Thymus (tissue), 11 donors: ENCODE data around the gene LPIN1. TPM values are rescaled to one million over a fixed set of nuclear protein-coding genes. Genes with fewer than 3 reads are reported as not detected.

ENCODE experiments used
- DNase-seq, 9 donors: peaks; one replicate each; pipeline ENCODE4 v3.0.0-alpha.2; 2013; ENCODE audit warnings: low spot score in 9 of 9, low read depth in 6 of 9, missing footprints in 1 of 9
- H3K27ac ChIP-seq, 2 donors: one replicate each; pipeline ENCODE4 v1.5.1; 2013; ENCODE audit warnings: control low read depth in 1 of 2, low read depth in 1 of 2, low read length in 1 of 2, mild to moderate bottlenecking in 1 of 2, moderate library complexity in 1 of 2
- H3K27me3 ChIP-seq, 2 donors: one replicate each; pipeline ENCODE4 v1.5.1; 2013; ENCODE audit warnings: low read length in 1 of 2; ENCODE audit not compliant: control insufficient read depth in 2 of 2, insufficient read depth in 1 of 2
- H3K36me3 ChIP-seq, 2 donors: one replicate each; pipeline ENCODE4 v1.5.1; 2013; ENCODE audit warnings: low read length in 1 of 2, mild to moderate bottlenecking in 1 of 2, moderate library complexity in 1 of 2; ENCODE audit not compliant: control insufficient read depth in 2 of 2, insufficient read depth in 2 of 2
- H3K4me1 ChIP-seq, 2 donors: one replicate each; pipeline ENCODE4 v1.5.1; 2013; ENCODE audit warnings: low read length in 2 of 2; ENCODE audit not compliant: control insufficient read depth in 2 of 2, insufficient read depth in 2 of 2
- H3K4me3 ChIP-seq, 2 donors: one replicate each; pipeline ENCODE4 v1.5.1; 2013; ENCODE audit warnings: low read length in 2 of 2, control low read depth in 1 of 2, mild to moderate bottlenecking in 1 of 2
- H3K9me3 ChIP-seq, 2 donors: one replicate each; pipeline ENCODE4 v1.5.1; 2013; ENCODE audit warnings: low read length in 1 of 2, mild to moderate bottlenecking in 1 of 2; ENCODE audit not compliant: control insufficient read depth in 2 of 2, insufficient read depth in 1 of 2
- WGBS: extraction: QIAGEN DNeasy Blood & Tissue Kit; methylation state at CpG from one replicate; pipeline ENCODE4 v1.1.7; 2013; 5-methylcytosine and 5-hydroxymethylcytosine counted together
- polyA plus RNA-seq: library from polyadenylated mRNA; stranded (reverse); fragments of 200-250 nt; gene quantifications from one replicate; pipeline ENCODE4 v1.2.3, GENCODE V29; 2013
- total RNA-seq: library from RNA; stranded (reverse); fragments of 120-200 nt; gene quantifications from one replicate; pipeline ENCODE4 v1.2.4, GENCODE V29; 2013
- donor health status: healthy.

Gene LPIN1
- total and polyA plus RNA-seq, 2 donors = 15.6 to 46.6 TPM

GRCh38 chr2:11789243-11789642, 42.8 kb downstream of the LPIN1 start:
- 99% methylated on average over 13 of the region's 13 CpGs for WGBS
- H3K9me3 ChIP-seq = no peaks in the 10 kb centered on the region
- no peaks in the 10 kb centered on the region for H3K27me3 ChIP-seq
- no peak overlapping the region for H3K27ac ChIP-seq
- peaks cover 52 to 69% of the 10 kb centered on the region in 2 donors for H3K36me3 ChIP-seq
- no peak for DNase-seq
- no peak overlapping the region for H3K4me3 ChIP-seq
- H3K4me1 ChIP-seq = no peaks in the 10 kb centered on the region

GRCh38 chr2:11790228-11790627, 43.8 kb downstream of the LPIN1 start:
- Histone ChIP-seq H3K9me3 (no peaks in the 10 kb centered on the region), H3K27ac (no peak overlapping the region), H3K4me1 (no peaks in the 10 kb centered on the region), H3K4me3 (no peak overlapping the region), H3K36me3 (peaks cover 50 to 72% of the 10 kb centered on the region in 2 donors), H3K27me3 (no peaks in the 10 kb centered on the region)
- 96% methylated on average over 7 of the region's 7 CpGs for WGBS
- DNase-seq = no peak

- no peak overlapping the region for H3K4me3 ChIP-seq
- H3K27ac ChIP-seq = no peak overlapping the region
- no peaks in the 10 kb centered on the region for H3K4me1 ChIP-seq
- no peak for DNase-seq
- WGBS = 98% methylated on average over 2 of the region's 2 CpGs
- H3K27me3 ChIP-seq = no peaks in the 10 kb centered on the region
- H3K36me3 ChIP-seq = peaks cover 28 to 65% of the 10 kb centered on the region in 2 donors
- H3K9me3 ChIP-seq = no peaks in the 10 kb centered on the region
Measured at GRCh38 chr2:11795590-11795989, 49.2 kb downstream of the LPIN1 start.

GRCh38 chr2:11796190-11797171, 50.0 kb downstream of the LPIN1 start:
- H3K4me1 ChIP-seq = no peaks in the 10 kb centered on the region
- H3K27ac ChIP-seq = no peak overlapping the region
- H3K9me3 ChIP-seq = no peaks in the 10 kb centered on the region
- H3K27me3 ChIP-seq = no peaks in the 10 kb centered on the region
- WGBS = 97% methylated on average over 18 of the region's 18 CpGs
- DNase-seq = no peak
- no peak overlapping the region for H3K4me3 ChIP-seq
- H3K36me3 ChIP-seq = peaks cover 28 to 60% of the 10 kb centered on the region in 2 donors

GRCh38 chr2:11797846-11798245, 51.4 kb downstream of the LPIN1 start:
- Histone ChIP-seq H3K36me3 (peaks cover 19 to 48% of the 10 kb centered on the region in 2 donors), H3K9me3 (no peaks in the 10 kb centered on the region), H3K27ac (no peak overlapping the region), H3K4me1 (no peaks in the 10 kb centered on the region), H3K27me3 (no peaks in the 10 kb centered on the region), H3K4me3 (no peak overlapping the region)
- WGBS = over 99% methylated on average over 6 of the region's 6 CpGs
- DNase-seq = no peak

DNA sequence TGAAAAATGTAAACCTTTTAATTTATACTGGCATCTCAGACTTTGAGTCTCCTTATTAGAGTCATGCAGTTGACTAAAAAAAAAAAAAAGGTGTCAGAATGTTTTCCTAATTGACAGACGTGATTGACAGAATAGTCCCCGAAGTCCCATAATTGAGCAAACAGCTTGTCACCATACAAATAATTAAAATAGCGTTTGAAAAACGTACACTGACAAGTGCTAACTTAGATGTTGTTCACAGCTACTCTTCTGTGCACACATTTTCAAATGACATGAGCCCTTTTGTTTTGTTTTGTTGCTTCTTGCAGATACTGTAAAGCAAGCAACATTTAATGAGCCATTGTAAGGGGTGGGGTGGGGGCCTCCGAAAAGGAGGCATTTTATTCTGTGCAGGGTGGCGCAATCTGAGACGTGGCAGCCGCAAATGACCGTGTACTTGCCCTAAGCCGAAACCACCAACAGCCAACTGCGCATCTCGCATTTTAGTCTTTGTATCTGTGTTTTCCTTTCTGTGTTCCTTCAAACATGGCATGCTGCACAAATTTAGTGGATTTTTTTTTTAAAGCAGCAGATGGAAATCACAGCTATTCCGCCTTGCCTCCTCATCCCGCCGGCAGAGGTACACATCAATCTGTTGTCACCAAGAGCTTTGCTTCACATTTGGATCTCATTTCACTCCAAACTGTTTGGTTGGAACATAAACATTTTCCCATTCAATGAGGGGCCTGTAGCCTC, 52.4 kb downstream of the LPIN1 start:
- peaks cover 18 to 48% of the 10 kb centered on the region in 2 donors for H3K36me3 ChIP-seq
- no peak overlapping the region for H3K27ac ChIP-seq
- no peak overlapping the region for H3K4me3 ChIP-seq
- DNase-seq = no peak
- 91% methylated on average over 15 of the region's 15 CpGs for WGBS
- H3K27me3 ChIP-seq = no peaks in the 10 kb centered on the region
- no peaks in the 10 kb centered on the region for H3K9me3 ChIP-seq
- no peaks in the 10 kb centered on the region for H3K4me1 ChIP-seq

DNA sequence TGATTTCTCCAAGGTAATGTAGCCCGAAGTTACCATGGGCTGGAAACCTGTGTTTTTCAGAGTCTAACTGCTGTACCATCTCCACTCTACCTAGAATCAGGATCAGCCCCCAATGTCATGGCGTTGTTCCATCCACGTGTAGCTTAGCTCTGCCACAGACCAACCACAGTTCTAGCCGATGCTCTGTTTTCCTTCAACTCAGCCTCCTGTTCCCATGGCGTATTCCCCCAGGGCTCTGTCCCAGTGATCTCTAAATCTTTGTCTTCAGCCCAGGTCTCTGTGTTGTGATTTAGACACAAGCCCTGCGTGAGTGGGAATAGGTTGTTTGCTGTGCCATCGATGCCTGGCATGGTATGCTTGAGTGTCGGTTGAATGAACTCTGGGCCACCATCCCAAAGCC, 53.4 kb downstream of the LPIN1 start:
- WGBS = 87% methylated on average over 8 of the region's 8 CpGs
- H3K9me3 ChIP-seq = no peaks in the 10 kb centered on the region
- DNase-seq = no peak
- H3K27ac ChIP-seq = no peak overlapping the region
- peaks cover 27 to 54% of the 10 kb centered on the region in 2 donors for H3K36me3 ChIP-seq
- H3K4me3 ChIP-seq = no peak overlapping the region
- H3K4me1 ChIP-seq = no peaks in the 10 kb centered on the region
- H3K27me3 ChIP-seq = no peaks in the 10 kb centered on the region

- WGBS = 98% methylated on average over 11 of the region's 11 CpGs
Measured at GRCh38 chr2:11802782-11803191, 56.4 kb downstream of the LPIN1 start.

GRCh38 chr2:11805024-11805423, 58.6 kb downstream of the LPIN1 start:
- no peak overlapping the region for H3K27ac ChIP-seq
- DNase-seq = no peak
- H3K36me3 ChIP-seq = peaks cover 39 to 43% of the 10 kb centered on the region in 2 donors
- no peaks in the 10 kb centered on the region for H3K9me3 ChIP-seq
- H3K4me1 ChIP-seq = no peaks in the 10 kb centered on the region
- no peaks in the 10 kb centered on the region for H3K27me3 ChIP-seq
- no peak overlapping the region for H3K4me3 ChIP-seq
- WGBS = 98% methylated on average over 6 of the region's 6 CpGs

More at GRCh38 chr2:11802782-11803191, 56.4 kb downstream of the LPIN1 start:
- H3K4me3 ChIP-seq = no peak overlapping the region
- H3K9me3 ChIP-seq = no peaks in the 10 kb centered on the region
- H3K4me1 ChIP-seq = no peaks in the 10 kb centered on the region
- no peaks in the 10 kb centered on the region for H3K27me3 ChIP-seq
- no peak for DNase-seq
- peaks cover 37 to 49% of the 10 kb centered on the region in 2 donors for H3K36me3 ChIP-seq
- no peak overlapping the region for H3K27ac ChIP-seq
